ENCODE measurements around the gene GMCL2. TPM values are rescaled to one million over a fixed set of nuclear protein-coding genes. Genes with fewer than 3 reads are reported as not detected.

Gene GMCL2
- total and polyA plus RNA-seq, 2 experiments from 2014 or later, result 0.07 TPM; not detected in 1

DNA sequence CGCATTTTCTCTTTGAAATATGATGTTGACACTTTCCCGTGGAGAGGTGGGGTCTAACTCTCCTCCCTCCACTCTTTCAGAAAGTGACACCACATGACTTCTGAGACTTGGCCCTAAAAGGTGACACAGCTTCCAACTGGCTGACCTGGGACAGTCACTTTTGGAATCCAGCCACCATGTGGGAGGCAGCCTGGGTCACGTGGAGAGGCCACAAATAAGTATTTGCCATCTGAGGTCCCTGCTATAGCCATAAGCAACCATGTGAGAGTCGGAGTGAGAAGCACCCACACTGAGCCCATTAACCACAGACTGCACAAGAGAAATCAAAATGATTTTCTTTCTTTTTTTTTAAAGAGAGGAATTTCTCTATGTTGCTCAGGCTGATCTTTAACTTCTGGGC lies 49.5 kb upstream of the GMCL2 start:
- ATAC-seq, result no peak
- Mint-ChIP-seq H3K27ac (no peak overlapping the region), H3K4me3 (no peak overlapping the region)

DNA sequence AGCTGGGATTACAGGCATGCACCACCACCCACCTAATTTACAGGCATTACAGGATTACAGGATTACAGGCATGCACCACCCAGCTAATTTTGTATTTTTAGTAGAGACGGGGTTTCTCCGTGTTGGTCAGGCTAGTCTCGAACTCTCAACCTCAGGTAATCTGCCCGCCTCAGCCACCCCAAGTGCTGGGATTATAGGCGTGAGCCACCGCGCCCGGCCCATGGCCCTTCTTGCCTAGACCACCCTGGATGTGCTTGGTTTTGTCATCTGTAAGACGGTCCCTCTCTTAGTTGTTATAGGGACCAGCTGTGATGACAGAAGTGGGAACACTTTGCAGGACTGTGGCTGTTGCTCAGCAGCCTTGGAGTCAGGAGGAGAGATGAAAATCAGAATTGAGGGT lies 49.0 kb upstream of the GMCL2 start:
- Histone ChIP-seq H3K4me2 (no peak overlapping the region), H3K36me3 (ENCODE audit: insufficient read depth) (no peaks in the 10 kb centered on the region), H3K79me2 (replicated peaks; ENCODE audit: insufficient read depth) (peaks cover 6% of the 10 kb centered on the region; the same call in 1 of the 2 replicates), H2AFZ (no peak overlapping the region), H3K9me2 (ENCODE audit: insufficient read depth) (no peaks in the 10 kb centered on the region), H3F3A (replicated peaks; ENCODE audit: low read depth) (peaks cover 11% of the 10 kb centered on the region), H3K4me3 (no peak overlapping the region), H3K27ac (ENCODE audit: low read depth) (no peak overlapping the region), H3K4me1 (ENCODE audit: insufficient read depth) (peaks cover 5% of the 10 kb centered on the region; the same call in 1 of the 2 replicates), H4K20me1 (replicated peaks; ENCODE audit: insufficient read depth) (no peaks in the 10 kb centered on the region), H3K27me3 (ENCODE audit: insufficient read depth) (no peaks in the 10 kb centered on the region)
- peaks cover 21% of the 10 kb centered on the region for H3K4me1 Mint-ChIP-seq
- no peak for DNase-seq (ENCODE audit: low spot score)
- no peak for ATAC-seq
- no peaks in the 10 kb centered on the region; the same call in 2 of the 3 replicates for H3K9me3 Mint-ChIP-seq
- no peak overlapping the region for H3K4me3 Mint-ChIP-seq
- no peak overlapping the region for H3K27ac Mint-ChIP-seq
- H3K36me3 Mint-ChIP-seq (ENCODE audit: low read depth), result peaks cover 6% of the 10 kb centered on the region
- peaks cover 34% of the 10 kb centered on the region for H3K27me3 Mint-ChIP-seq (ENCODE audit: insufficient read depth, low read depth, poor library complexity)
- TF ChIP-seq ZNF114 (CRISPR knock-in tag; IDR thresholded peaks at IDR 0.05), result no peak
- TF ChIP-seq JUNB (IDR thresholded peaks at IDR 0.05; ENCODE audit: unreplicated experiment), result no peak
- no peak for TF ChIP-seq CREB1 (CRISPR knock-in tag; IDR thresholded peaks at IDR 0.05; ENCODE audit: low read depth)
- no peak for TF ChIP-seq EZH2phosphoT487 (IDR thresholded peaks at IDR 0.05; ENCODE audit: unreplicated experiment)
- no peak for TF ChIP-seq REST (IDR thresholded peaks at IDR 0.05; ENCODE audit: unreplicated experiment)
- TF ChIP-seq STAT1 (IDR thresholded peaks at IDR 0.05; ENCODE audit: unreplicated experiment), result no peak
- no peak for TF ChIP-seq ZNF331 (CRISPR knock-in tag; IDR thresholded peaks at IDR 0.05; ENCODE audit: low read depth)
- no peak for TF ChIP-seq CTCF (conservative IDR thresholded peaks at IDR 0.05; ENCODE audit: low read depth in 2 of 2)
- TF ChIP-seq NANOG (IDR thresholded peaks at IDR 0.05; ENCODE audit: borderline replicate concordance), result no peak
- no peak for TF ChIP-seq POLR2AphosphoS5 (IDR thresholded peaks at IDR 0.05; ENCODE audit: low read depth)

More for the DNA sequence above, 49.5 kb upstream of the GMCL2 start:
- Histone ChIP-seq H3K4me1 (ENCODE audit: insufficient read depth) (no peaks in the 10 kb centered on the region; the same call in 1 of the 2 replicates), H3K4me3 (no peak overlapping the region), H3K79me2 (replicated peaks; ENCODE audit: insufficient read depth) (peaks cover under 1% of the 10 kb centered on the region; the same call in 1 of the 2 replicates), H3K27me3 (ENCODE audit: insufficient read depth) (no peaks in the 10 kb centered on the region), H3F3A (replicated peaks; ENCODE audit: low read depth) (peaks cover 10% of the 10 kb centered on the region), H3K4me2 (no peak overlapping the region), H4K20me1 (replicated peaks; ENCODE audit: insufficient read depth) (no peaks in the 10 kb centered on the region), H3K9me2 (ENCODE audit: insufficient read depth) (no peaks in the 10 kb centered on the region), H3K36me3 (ENCODE audit: insufficient read depth) (no peaks in the 10 kb centered on the region), H3K27ac (ENCODE audit: low read depth) (no peak overlapping the region), H2AFZ (no peak overlapping the region)
- peaks cover 15% of the 10 kb centered on the region for H3K4me1 Mint-ChIP-seq
- TF ChIP-seq EZH2phosphoT487 (IDR thresholded peaks at IDR 0.05; ENCODE audit: unreplicated experiment) (no peak), CREB1 (CRISPR knock-in tag; IDR thresholded peaks at IDR 0.05; ENCODE audit: low read depth) (no peak), ZNF114 (CRISPR knock-in tag; IDR thresholded peaks at IDR 0.05) (no peak), REST (IDR thresholded peaks at IDR 0.05; ENCODE audit: unreplicated experiment) (no peak), EZH2 (IDR thresholded peaks at IDR 0.05; ENCODE audit: low read depth, unreplicated experiment) (no peak), NANOG (IDR thresholded peaks at IDR 0.05; ENCODE audit: borderline replicate concordance) (no peak)
- DNase-seq (ENCODE audit: low spot score), result no peak
- peaks cover 33% of the 10 kb centered on the region for H3K27me3 Mint-ChIP-seq (ENCODE audit: insufficient read depth, low read depth, poor library complexity)
- peaks cover under 1% of the 10 kb centered on the region; the same call in 2 of the 3 replicates for H3K36me3 Mint-ChIP-seq (ENCODE audit: low read depth)
- no peaks in the 10 kb centered on the region; the same call in 2 of the 3 replicates for H3K9me3 Mint-ChIP-seq

Data from GM23338 (cell line).